ENCODE data around the gene CFAP53.

The CFAP53 gene

GRCh38 chr18:50192995-50193795, 73.1 kb downstream of the CFAP53 start:
- DNase-seq = no peak

- DNase-seq = no peak
These were observed 75.4 kb downstream of the CFAP53 start for GRCh38 chr18:50190926-50191325.

- no peak for DNase-seq
These were observed 76.1 kb downstream of the CFAP53 start for GRCh38 chr18:50190236-50190635.

- no peak for DNase-seq
These were observed 77.1 kb downstream of the CFAP53 start for GRCh38 chr18:50189160-50189559.

DNA sequence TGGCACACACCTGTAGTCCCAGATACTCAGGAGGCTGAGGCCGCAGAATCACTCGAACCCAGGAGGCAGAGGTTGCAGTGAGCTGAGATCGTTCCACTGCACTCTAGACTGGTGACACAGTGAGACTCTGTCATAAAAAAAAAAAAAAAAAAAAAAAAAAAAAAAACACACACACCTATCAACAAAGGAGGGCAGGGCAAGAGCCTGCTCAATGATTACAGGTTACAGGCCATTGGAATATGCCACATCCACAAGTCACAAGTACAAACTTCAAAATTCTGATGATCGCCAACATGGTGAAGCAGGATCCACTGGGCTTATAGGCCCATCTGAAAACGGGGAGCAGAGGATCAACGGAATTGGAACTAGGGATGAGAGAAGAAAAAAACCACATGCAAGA, 77.6 kb downstream of the CFAP53 start:
- no peak for DNase-seq

DNA sequence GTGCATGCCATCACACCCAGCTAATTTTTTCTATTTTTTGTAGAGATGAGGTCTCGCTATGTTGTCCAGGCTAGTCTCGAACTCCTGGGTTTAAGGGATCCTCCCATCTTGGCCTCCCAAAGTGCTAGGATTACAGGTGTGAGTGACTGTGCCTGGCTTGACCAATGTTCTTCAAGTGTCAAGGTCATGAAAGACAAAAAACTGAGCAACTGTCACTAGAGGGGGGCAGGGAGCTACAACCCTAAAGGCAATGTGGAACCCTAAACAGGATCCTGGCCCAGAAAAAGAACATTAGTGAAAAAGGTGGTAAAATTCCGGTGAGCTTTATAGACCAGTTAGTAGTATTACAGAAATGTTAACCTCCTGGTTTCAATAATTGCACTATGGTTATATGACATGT, 78.6 kb downstream of the CFAP53 start:
- DNase-seq = no peak

DNA sequence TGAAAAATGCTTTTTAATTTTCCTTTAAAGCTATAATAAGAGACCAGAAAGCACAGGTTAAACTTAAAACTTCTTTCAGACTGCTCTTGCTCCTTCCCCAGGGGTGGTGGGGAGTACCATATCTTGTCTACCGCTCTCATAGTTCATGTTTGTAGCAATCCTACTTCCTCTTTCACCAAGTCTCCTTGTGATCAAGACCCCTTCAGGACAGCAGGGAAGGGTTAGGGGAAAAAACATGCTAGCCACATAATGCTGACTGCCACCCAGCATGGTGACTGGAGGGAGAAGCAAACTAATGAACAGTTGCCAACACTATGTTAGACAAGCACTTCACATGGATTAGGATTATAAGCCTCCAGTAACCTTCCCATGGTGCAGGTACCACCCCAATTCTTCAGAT, 79.9 kb downstream of the CFAP53 start:
- no peak for DNase-seq

DNA sequence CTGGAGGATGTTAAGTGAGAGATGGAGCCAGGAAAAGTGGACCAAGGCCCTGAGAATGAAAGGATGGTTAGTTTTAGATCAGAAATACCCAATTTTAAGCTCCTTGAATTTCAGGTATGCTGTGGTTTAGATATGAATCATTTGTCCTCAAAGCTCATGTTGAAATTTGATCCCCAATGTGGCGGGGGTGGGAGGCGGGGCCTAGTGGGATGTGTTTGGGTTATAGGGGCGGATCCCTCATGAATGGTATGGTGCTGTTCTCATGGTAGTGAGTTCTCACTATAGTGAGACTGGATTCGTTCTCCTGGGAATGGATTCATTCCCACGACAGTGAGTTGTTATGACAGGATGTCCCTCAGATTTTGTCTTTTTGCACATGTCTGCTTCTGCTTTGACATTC, 82.7 kb downstream of the CFAP53 start:
- DNase-seq = no peak

DNA sequence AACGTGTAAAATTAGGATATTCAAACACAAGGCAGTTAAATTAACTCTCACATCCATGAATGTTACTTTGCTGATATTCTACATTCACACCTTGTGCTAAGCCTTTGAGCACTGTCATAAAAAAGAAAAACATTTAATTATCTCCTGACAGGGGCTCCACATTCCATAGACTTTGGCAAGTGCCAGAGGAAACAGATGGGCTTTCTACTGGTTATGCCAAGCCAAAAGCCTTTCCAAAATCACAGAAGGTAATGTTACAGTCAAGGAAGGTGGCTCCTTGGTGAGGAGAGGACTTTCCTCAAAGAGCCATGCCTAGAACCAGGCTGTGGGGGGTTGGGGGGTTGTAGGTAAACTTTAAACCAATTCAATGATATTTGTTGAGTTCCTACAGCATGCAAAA, 83.8 kb downstream of the CFAP53 start:
- no peak for DNase-seq

DNA sequence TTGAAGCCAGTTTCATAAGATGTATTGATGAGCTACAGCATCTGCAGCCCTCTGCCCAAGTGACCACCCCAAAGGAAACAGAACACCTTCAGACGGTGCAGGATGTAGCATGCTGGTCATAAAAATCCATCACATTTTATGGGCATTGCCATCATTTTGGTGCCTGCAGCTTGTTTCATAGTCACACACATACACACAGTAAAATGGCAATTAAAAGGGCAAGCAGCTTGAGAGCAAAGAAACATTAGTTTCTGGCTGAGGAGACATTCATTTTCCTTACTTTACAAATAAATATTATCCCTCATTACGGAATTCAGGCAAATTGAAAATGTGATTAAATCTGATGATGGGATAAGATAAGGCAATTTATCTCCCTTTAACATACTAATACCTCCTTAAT, 84.7 kb downstream of the CFAP53 start:
- DNase-seq = no peak

GRCh38 chr18:50179465-50179864, 86.8 kb downstream of the CFAP53 start:
- no peak for DNase-seq

DNA sequence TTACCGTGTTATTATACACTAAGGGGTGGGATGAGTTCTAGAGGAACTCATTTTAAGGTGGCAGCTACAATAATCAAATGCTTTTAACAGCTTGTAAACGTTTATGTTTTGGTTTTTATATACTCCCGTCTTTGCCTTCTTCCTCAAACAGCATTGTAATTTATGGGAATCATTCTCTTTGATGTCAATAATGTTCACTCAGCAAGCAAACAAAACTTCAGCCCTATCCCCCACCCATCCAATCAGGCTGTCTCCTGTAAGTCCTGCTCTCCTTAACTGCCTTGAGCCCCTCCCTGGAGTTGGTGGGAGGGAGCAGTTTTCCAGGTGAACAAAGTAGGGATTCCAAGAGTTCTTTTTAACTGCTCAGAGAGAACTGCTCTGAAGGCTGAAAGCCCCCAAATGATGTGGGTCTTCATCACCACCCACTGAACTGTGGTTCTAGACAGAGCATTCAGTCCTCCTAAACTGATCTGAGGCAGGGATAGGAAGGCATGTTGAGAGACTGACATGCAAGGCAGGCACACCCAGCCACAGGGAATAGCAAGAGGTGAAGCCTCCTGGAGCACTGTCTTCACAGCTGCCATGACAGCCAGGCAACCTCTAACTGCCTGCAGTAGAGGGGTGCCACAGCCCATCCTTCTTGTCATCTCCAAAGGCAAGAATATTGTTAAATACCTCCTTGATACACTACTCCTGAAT, 88.9 kb downstream of the CFAP53 start:
- no peak for DNase-seq

Data from NCI-H748 treated with DMSO at 0.1 percent for 48 hours (cell line).